GM21390 (cell line): Measurements from ENCODE around the gene GPR108.

Experiments used
- ATAC-seq: cut with Tn5 transposase; IDR thresholded peaks from one replicate; pipeline ENCODE4 v1.9.1; 2021; ENCODE audit not compliant: unreplicated experiment

The GPR108 gene

DNA sequence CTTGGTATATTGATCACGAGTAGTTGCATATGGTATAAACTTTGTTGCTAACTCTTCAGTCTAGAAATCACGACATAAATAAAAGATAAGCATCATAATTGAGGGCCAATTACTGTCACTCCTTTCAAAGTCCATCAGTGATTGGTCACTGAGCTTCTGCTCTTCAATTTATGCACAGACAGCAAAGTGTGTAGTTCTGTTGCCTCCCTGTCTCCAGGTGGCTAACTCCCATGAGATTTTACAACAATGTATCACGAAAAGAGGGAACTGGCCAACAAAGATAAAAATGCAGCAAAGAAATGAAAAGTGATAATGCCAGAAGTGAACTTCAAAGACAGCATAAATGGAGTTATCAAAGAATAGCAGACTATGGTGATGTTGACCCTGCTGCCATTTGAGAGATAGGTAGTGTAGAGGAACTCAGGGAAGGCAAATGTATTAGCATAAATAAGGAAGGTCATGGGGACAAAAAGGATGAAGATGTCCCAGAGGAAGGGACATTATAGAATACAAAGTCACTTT is 54.7 kb downstream of the GPR108 start:
- no peak for ATAC-seq

DNA sequence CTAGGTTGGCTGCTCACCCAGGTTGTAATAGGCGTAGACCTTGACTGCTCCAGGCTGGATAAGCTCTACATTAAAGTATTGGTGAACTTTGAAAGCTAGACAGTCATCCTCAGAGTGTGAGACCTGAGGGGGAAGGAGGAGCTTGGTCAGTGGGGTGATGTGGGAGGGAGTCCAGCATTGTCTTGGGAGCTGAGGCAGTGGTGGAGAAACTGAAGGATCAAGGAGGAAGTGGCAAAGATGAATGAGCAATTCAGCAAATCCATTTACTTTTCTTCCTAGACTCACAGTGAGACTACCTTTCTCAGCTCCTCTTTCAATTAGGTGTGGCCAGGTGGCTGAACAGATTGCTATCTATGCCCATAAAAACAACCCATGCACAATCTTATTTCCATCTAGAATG is 57.2 kb downstream of the GPR108 start:
- no peak for ATAC-seq
